T-helper 2 cell (primary cell): ENCODE results near the gene PARP12.
A peak's percentile ranks its signal among the peaks of the same experiment; 100 is the strongest.

ENCODE experiments used
- DNase-seq, 5 experiments: peaks; one replicate each; pipeline versions ENCODE4 v3.0.0 to v3.0.0-alpha.2; 2012 to 2022
- total RNA-seq, 2 donors: gene quantifications; one replicate each; lab custom pipeline; 2026; lab: John Stamatoyannopoulos, UW

PARP12 gene, protein sequence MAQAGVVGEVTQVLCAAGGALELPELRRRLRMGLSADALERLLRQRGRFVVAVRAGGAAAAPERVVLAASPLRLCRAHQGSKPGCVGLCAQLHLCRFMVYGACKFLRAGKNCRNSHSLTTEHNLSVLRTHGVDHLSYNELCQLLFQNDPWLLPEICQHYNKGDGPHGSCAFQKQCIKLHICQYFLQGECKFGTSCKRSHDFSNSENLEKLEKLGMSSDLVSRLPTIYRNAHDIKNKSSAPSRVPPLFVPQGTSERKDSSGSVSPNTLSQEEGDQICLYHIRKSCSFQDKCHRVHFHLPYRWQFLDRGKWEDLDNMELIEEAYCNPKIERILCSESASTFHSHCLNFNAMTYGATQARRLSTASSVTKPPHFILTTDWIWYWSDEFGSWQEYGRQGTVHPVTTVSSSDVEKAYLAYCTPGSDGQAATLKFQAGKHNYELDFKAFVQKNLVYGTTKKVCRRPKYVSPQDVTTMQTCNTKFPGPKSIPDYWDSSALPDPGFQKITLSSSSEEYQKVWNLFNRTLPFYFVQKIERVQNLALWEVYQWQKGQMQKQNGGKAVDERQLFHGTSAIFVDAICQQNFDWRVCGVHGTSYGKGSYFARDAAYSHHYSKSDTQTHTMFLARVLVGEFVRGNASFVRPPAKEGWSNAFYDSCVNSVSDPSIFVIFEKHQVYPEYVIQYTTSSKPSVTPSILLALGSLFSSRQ
- 146 to 148 reads per million in 2 donors for total RNA-seq

- DNase-seq = peak; percentile 67 to 93 (median 80)
Measured at GRCh38 chr7:140062528-140063299, at the start of gene PARP12. PARP12 (minus strand) TSS chr7:140062951; CDS start chr7:140062847, 104 bp downstream.

GRCh38 chr7:140108777-140109176 is 46.0 kb upstream of the PARP12 start:
- peak in 1 of 5 experiments; percentile 19 for DNase-seq

DNA sequence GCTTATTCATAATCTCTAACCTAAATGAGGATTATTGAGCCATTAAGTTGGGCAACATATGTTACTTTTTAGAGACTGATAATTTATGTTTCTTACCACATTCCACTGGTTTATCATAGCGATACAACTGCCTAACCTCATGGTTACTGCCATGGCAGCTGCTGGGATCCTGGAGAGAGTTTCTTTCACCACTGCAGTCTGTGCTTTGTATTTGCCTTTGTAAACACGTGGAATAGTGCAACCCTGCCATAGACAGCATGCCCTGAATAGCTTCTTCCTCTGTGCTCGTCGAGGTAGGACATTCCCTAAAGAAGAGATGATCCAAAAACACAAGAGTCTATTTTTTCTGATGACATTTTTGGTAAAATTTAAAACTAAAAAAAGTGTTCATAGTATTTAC is 33.7 kb upstream of the PARP12 start:
- no peak for DNase-seq

DNA sequence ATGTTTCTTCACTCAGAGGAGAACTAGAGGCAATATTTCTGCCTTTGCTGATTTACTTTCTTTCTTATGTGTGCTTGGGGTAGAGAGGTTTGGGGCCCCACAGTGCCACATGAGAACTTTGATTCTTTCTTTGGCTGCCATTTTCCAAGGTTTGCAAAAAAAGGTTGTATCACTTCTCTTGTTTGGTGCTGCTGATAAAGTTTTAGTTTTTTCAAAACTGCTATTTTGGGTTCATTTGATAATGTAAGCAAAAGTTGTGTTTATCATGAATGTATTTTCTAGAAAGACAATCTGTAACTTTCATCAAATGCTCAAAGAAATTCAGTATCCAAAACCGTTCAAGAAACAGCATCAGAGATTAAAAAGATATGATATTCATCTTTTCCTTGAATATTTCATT is 30.6 kb upstream of the PARP12 start:
- no peak for DNase-seq

DNA sequence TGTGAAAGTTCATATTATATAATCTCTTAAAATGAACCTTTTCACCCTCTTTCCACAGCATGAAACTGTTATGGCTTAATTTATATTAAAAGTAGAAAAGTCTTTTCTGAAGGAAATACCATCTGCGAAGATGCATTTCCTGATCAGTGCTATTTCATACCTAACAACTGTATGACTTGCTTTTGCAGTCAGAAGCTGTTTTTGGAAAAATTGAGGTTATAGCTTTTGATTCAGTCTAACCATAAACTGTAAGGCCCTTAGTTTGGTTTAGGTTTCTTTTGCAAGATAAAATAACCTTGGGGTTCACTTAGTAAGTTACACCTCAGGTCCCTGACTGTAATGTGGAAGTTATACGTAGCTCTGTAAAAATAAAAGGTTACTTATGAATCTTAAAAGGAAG is 22.7 kb upstream of the PARP12 start:
- peak in 1 of 5 experiments; percentile 32 for DNase-seq

DNA sequence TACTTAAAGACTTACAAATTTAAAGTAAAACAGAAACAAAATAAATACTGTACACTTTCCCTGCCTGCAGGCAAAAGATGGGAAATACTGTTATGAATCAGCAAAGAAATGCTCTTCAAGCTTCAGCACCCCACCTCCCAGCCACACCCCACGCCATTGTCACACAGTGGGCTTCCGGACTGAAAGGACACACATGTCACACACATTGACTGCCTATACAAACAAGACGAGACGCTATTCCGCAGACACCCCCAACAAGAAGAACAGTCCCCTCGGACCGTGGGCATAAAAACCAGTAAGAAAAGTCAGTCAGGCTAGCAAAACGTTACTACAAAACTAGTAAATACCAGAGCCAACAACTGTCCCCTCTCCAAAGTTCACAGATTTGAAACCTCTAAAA is 22.2 kb upstream of the PARP12 start:
- peak in 3 of 5 experiments; percentile 15 to 84 (median 18) for DNase-seq

DNA sequence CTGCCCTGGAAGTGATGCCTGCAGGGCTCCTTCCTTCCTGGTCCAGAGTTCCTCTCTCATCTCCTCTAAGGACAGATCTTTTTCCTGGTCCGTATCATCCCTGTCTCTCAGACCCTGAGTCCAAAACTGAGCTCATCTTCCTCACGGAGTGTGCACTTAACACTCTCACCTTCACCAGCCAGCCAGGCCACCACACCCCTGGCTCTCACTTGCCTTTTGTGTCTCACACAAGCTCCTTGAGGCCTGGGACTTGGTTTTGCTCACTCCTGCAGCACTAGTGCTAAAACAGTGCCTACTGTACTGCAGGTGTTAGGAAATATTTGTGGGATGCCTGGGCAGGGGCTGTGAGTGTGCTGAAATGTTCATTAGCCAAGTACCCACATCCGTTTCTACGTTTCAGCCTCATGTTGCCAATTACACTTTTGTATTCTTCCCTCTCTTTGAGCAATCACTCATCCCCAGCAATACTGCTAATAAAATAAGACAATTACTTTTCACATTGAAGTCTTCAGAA is 21.4 kb upstream of the PARP12 start:
- DNase-seq = peak in 1 of 5 experiments; percentile 47

GRCh38 chr7:140082770-140083169 is 20.0 kb upstream of the PARP12 start:
- no peak for DNase-seq

DNA sequence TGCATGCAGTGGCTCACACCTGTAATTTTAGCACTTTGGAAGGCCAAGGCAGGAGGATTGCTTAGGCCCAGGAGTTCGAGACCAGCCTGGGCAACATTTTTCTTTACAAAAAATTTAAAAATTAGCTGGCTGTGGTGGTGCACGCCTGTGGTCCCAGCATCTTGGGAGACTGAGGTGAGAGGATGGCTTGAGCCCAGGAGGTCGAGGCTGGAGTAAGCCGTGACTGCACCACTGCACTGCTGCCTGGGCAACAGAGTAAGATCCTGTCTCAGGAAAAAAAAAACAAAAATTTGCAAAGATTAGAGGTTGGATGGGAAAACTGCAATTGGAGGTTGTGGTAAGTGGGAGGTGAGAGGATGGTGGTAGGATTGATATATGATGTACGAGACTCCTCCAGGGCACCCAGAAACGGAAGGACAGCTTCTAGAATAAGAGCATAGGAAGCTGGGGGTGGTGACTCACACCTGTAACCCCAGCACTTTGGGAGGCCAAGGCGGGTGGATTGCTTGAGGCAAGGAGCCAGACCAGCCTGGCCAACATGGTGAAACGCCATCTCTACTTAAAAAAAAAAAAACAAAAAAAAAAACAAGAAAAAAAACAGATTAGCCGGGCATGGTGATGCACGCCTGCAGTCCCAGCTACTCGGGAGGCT is 19.1 kb upstream of the PARP12 start:
- no peak for DNase-seq

DNA sequence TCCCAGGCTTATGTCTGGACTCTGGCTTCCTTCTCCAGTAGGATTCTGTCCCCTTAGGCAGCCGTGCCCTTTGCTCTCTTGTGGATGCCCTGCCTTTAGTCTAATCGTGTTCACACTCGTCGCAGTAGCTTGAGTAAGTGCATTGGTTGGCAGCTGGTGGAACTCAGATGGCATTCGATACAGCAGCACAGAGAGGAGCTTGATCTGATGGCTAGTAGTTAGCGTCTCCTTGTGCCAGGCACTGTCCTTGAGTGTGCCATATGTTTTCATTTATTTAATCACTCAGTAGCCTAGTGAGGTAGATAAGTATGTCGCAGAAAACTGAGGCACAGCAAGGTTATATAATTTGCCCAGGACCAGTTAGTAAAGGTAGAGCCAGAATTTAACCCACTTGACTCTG is 18.2 kb upstream of the PARP12 start:
- DNase-seq = no peak

- DNase-seq = no peak
Measured at GRCh38 chr7:140079121-140079536, 16.4 kb upstream of the PARP12 start.

DNA sequence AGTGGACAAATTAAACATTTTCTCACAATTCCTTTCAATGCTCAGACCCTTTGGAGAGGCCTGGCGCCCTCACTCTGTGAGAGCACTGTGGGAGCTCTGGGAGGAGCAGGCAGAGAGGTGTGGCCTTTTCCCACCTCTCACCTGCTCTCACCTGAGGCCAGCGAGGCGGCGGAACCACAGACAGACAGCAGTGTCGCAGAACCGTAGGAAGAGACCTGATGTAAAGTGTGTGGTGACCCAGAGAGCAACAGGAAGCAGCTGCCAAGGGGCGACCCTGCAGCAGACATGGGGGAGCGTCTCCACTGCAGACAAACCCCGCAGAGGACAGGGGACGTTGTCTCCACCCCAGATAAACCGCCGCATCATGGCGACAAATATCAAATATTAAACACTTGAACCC is 15.6 kb upstream of the PARP12 start:
- no peak for DNase-seq

DNA sequence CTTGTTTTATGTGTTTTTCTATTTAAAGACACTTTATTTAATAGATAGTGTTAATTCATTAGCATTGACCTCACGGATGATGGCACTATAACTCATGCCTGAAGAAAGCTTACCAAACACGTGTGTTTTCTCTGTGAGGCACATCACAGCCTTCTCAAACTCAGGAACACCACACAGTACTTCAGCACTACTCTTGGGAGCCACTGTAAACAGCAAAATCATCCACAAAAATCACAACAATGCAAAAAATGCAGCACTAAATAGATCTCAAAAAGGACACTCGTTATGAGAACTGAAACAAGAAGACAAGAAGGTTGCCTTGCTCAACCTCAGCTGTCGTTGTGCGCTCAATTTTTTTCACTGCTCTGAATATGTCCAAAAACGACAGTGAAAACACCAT is 12.0 kb upstream of the PARP12 start:
- DNase-seq = no peak

DNA sequence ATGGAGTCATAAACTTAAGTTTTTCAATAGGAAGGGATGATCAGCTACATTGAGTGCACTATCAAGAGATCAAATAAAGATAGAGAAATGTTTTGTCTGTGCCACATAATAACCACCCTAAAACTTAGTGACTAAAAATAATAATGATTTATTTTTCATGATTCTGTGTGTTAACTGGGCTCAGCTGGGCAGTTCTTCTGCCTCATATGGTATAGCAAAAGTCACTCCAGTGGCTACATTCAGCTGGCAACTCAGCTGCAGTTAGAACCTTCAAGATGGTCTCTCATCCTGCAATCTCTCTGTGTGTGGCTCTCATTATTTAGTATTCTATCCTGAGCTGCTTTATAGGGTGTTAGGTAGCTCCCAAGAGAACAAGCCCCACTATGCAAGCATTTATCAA is 7.8 kb upstream of the PARP12 start:
- no peak for DNase-seq

DNA sequence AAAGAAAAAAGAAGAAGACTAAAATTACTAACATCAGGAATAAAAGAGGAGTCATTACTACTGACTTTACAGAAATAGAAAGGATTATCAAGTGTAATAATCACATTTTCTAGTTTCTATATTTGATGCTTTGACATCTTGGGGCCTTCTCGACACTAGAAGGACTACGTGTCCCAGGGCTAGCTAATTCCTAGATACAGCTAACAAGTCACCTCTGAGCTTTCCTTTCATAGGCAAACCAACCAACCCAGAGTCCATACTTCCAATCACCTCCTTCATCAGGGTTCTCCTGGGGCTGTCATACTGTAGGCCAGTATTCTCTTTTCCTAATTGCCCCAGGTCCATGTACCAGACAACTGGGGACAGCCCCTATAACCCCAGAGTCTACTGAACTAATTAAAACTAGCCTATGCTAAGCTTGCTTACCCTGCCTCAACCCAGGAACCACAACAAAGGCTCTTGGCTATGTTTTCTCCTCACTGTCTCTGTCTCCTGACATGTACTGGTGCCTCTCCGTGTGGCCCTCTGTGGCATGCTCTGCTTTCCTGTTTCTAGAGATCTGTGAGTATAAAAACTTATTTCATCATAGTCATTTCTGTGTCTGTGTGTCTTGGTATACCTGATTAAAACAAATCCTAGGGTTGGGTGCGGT is 6.7 kb upstream of the PARP12 start:
- no peak for DNase-seq

GRCh38 chr7:140068033-140068432 is 5.3 kb upstream of the PARP12 start:
- DNase-seq = no peak

DNA sequence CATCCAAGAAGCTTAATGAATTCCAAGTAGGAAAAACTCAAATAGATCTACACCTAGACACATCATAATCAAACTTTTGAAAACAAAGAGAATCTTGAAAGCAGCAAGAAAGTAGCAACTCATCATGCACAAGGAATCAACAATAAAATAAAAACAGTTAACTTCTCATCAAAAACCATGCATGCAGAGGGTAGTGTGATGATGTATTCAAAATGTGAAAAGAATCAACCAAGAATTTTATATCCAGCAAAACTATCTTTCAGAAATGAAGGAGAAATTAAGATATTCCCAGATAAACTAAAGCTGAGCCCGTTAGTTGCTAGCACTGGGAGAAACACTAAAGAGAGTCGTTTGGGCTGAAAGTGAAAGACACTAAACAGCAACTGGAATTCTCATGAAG is 4.3 kb upstream of the PARP12 start:
- DNase-seq = no peak

DNA sequence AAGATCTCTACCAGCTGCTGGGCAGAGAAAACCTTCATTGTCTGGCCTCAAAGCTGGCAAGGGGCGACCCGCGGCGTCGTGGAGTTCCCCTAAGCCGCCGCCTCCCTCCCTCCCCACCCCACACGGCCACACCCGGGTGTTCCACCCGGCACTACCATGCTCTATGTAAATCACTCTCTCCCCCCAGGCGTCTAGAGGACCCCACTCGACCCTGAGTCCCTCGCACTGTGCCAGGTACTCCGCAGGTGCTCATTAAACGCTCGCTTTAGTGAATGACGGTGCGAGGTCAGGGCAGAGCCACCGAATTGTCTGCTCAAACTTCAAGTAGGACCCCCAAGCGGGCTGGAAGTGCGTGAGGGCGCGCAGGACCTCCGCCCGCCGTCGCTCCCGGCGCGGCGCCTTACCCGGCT is 628 bp downstream of the PARP12 start:
- DNase-seq = peak; percentile 20 to 58 (median 40)

- no peak for DNase-seq
Measured at GRCh38 chr7:140061607-140061930, 1.2 kb downstream of the PARP12 start.

DNA sequence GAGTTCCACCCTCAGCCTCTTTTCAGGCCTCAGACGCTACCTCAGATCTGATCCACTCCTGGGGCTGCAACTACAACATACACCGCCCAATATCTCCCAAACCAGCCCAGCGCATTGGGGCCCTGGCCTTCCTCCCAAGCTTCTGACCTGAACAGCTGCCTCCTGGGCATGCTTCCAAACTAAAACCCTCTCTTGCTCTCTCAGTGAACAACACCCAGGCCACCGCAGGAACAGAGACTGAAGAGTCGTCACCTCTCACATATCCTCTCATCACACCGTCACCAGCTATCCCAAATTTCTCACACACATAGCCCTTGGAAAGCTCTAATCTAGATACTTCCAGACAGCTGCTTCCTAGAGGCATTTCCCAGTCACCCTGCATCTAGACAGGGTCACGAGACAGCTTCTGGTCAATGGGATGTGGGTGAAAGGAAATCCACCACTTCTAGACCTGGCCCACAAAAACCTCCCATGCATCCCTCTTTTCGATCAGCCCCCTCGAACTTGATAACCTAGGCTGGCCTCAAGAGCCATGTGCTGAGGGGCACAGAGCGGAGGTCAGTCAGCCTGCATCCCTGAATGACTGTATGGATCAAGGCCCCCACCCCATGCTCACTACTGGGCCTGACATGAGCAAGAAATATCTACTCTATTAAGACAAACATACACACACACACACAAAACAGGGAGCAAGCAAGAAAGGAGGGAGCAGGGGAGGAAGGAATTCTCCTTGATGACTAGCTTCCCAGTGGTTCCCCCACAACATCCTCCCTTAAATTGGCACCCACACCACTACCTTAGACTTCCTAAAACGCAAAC is 1.8 kb downstream of the PARP12 start:
- DNase-seq = no peak

- peak in 1 of 5 experiments; percentile 30 for DNase-seq
Measured at GRCh38 chr7:140060243-140060630, 2.5 kb downstream of the PARP12 start.
